ENCODE data around the gene LIPT2. TPM values are rescaled to one million over a fixed set of nuclear protein-coding genes. Genes with fewer than 3 reads are reported as not detected.

The LIPT2 gene
- total and polyA plus RNA-seq, 2 donors (not counting 3 experiments of a cell fraction or from before 2014, with no cell fraction given) = 1.7 to 4.1 TPM

- H3K27ac ChIP-seq (ENCODE audit: insufficient read depth, low read depth, low read length) = no peak overlapping the region
- no peaks in the 10 kb centered on the region for H3K36me3 ChIP-seq (ENCODE audit: control insufficient read depth in 2 of 2, extremely low read depth in 1 of 2, insufficient read depth in 2 of 2, low read length in 2 of 2)
- no peaks in the 10 kb centered on the region for H3K79me2 ChIP-seq (ENCODE audit: control insufficient read depth, insufficient read depth, low read length)
- no peaks in the 10 kb centered on the region for H3K9me3 ChIP-seq (replicated peaks; ENCODE audit: control insufficient read depth, insufficient read depth, low read length)
- peaks cover 10% of the 10 kb centered on the region for H3K4me1 ChIP-seq (ENCODE audit: control insufficient read depth, extremely low read depth, insufficient read depth, low read length)
- dilution Hi-C loops (cut with MboI; ENCODE audit: extremely low pct_ligation_motif_present, low sequenced_read_pairs) = no loop called here
- no peak for DNase-seq (ENCODE audit: low read depth, low spot score)
- no peaks in the 10 kb centered on the region for H4K20me1 ChIP-seq (replicated peaks; ENCODE audit: control insufficient read depth, extremely low read depth, insufficient read depth, low read length)
- peaks cover 11 to 13% of the 10 kb centered on the region in 2 experiments for H3K27me3 ChIP-seq (ENCODE audit: control insufficient read depth in 2 of 2, insufficient read depth in 2 of 2, low read length in 2 of 2)
- no peak for FAIRE-seq
- H3K9ac ChIP-seq (replicated peaks; ENCODE audit: extremely low read depth, insufficient read depth, low read length) = no peak overlapping the region
- intact Hi-C loops (cut with micrococcal nuclease) = no loop called here
- ChIA-PET CTCF (no interaction called here), POLR2A (no interaction called here)
- H3K9me1 ChIP-seq (replicated peaks; ENCODE audit: control insufficient read depth, extremely low read depth, insufficient read depth, low read length) = no peaks in the 10 kb centered on the region
- no peak overlapping the region for H2AFZ ChIP-seq (ENCODE audit: low read depth, low read length)
- no peak for TF ChIP-seq EZH2 (IDR thresholded peaks at IDR 0.05; ENCODE audit: borderline replicate concordance, low read depth, low read length, severe bottlenecking)
- TF ChIP-seq POLR2AphosphoS5 (IDR thresholded peaks at IDR 0.05; ENCODE audit: insufficient read depth, low read depth, low read length) = no peak
- no peak for TF ChIP-seq CTCF (IDR thresholded peaks at IDR 0.05; ENCODE audit: extremely low read depth in 1 of 2, insufficient read depth in 1 of 2, low read depth in 1 of 2, low read length in 2 of 2)
- no peak for TF ChIP-seq GATA2 (IDR thresholded peaks at IDR 0.05; ENCODE audit: insufficient read depth, insufficient read length, low read depth, low read length)
- TF ChIP-seq MYC (IDR thresholded peaks at IDR 0.05; ENCODE audit: low read depth, low read length) = no peak
- TF ChIP-seq MAX (IDR thresholded peaks at IDR 0.05; ENCODE audit: insufficient read depth, insufficient read length) = no peak
- TF ChIP-seq JUN (IDR thresholded peaks at IDR 0.05; ENCODE audit: borderline replicate concordance, insufficient read depth, insufficient read length, low read depth) = no peak
- no peak for TF ChIP-seq FOS (IDR thresholded peaks at IDR 0.05; ENCODE audit: borderline replicate concordance, insufficient read depth, low read length)
- TF ChIP-seq POLR2A (IDR thresholded peaks at IDR 0.05; ENCODE audit: low read depth, low read length) = no peak
- H3K4me3 ChIP-seq (replicated peaks in 1 of 3; ENCODE audit: insufficient read depth in 1 of 3, low read depth in 1 of 3, low read length in 3 of 3) = no peak overlapping the region
- H3K4me2 ChIP-seq (ENCODE audit: insufficient read depth, low read length) = no peak overlapping the region
- BruUV-seq (replicated peaks) = no TSS peak
Observed at GRCh38 chr11:74524978-74525377, 31.5 kb upstream of the LIPT2 start.
